HG02798 (cell line): ENCODE data around the gene PDE3A.

Experiments used
- ATAC-seq: cut with Tn5 transposase; IDR thresholded peaks from one replicate; pipeline ENCODE4 v1.9.1; 2021; ENCODE audit warnings: mild to moderate bottlenecking; ENCODE audit not compliant: unreplicated experiment, poor library complexity

PDE3A gene

GRCh38 chr12:20641106-20641505 lies 272.8 kb downstream of the PDE3A start:
- no peak for ATAC-seq

- ATAC-seq: no peak
Measured at GRCh38 chr12:20643822-20644221, 275.5 kb downstream of the PDE3A start.

GRCh38 chr12:20646239-20646827 lies 278.0 kb downstream of the PDE3A start:
- ATAC-seq: peak; percentile 60

GRCh38 chr12:20653871-20654270 lies 285.5 kb downstream of the PDE3A start:
- no peak for ATAC-seq

- no peak for ATAC-seq
Measured at GRCh38 chr12:20656600-20656999, 288.3 kb downstream of the PDE3A start.

GRCh38 chr12:20657496-20657895 lies 289.2 kb downstream of the PDE3A start:
- no peak for ATAC-seq

- no peak for ATAC-seq
Measured at GRCh38 chr12:20681334-20681733, 313.0 kb downstream of the PDE3A start.

- ATAC-seq: no peak
Measured at GRCh38 chr12:20695232-20695631, 326.9 kb downstream of the PDE3A start, which contains the start of gene SLCO1C1. Gene SLCO1C1, plus strand, starts transcription at chr12:20695332. Its CDS starts 4,245 bp downstream, at chr12:20699577.

GRCh38 chr12:20696181-20696905 lies 328.0 kb downstream of the PDE3A start:
- no peak for ATAC-seq

- no peak for ATAC-seq
Measured at GRCh38 chr12:20701106-20701505, 332.8 kb downstream of the PDE3A start.

GRCh38 chr12:20704860-20705259 lies 336.5 kb downstream of the PDE3A start:
- no peak for ATAC-seq

- no peak for ATAC-seq
Measured at GRCh38 chr12:20711846-20712245, 343.5 kb downstream of the PDE3A start.

- no peak for ATAC-seq
Measured at GRCh38 chr12:20716037-20716436, 347.7 kb downstream of the PDE3A start.

GRCh38 chr12:20716985-20717384 lies 348.6 kb downstream of the PDE3A start:
- ATAC-seq: no peak

GRCh38 chr12:20718294-20718693 lies 350.0 kb downstream of the PDE3A start:
- ATAC-seq: no peak

- ATAC-seq: no peak
Measured at GRCh38 chr12:20722142-20722541, 353.8 kb downstream of the PDE3A start.

GRCh38 chr12:20731274-20731673 lies 362.9 kb downstream of the PDE3A start:
- ATAC-seq: no peak
